Measurements from ENCODE around the gene ANKAR.

- TF ChIP-seq SP1 (IDR thresholded peaks at IDR 0.05) (no peak), SUZ12 (IDR thresholded peaks at IDR 0.05) (no peak), FOXA1 (IDR thresholded peaks at IDR 0.05) (no peak), L3MBTL2 (conservative IDR thresholded peaks at IDR 0.05) (no peak), ELF4 (IDR thresholded peaks at IDR 0.05) (no peak), FOXM1 (IDR thresholded peaks at IDR 0.05; ENCODE audit: borderline replicate concordance) (no peak), HDGF (IDR thresholded peaks at IDR 0.05; ENCODE audit: borderline replicate concordance) (no peak), BHLHE40 (IDR thresholded peaks at IDR 0.05; ENCODE audit: borderline replicate concordance) (no peak)
Observed at GRCh38 chr2:189629531-189630453, 44.7 kb upstream of the ANKAR start.
